Duodenal mucosa (tissue), 2 donors: ENCODE measurements around the gene CACTIN.

Experiments
- H3K27ac ChIP-seq: one replicate; pipeline ENCODE4 v1.7.0; 2013; ENCODE audit warnings: low read depth, low read length
- H3K27me3 ChIP-seq, 2 donors: one replicate each; pipeline ENCODE4 v1.7.0; 2013; ENCODE audit warnings: low read length in 2 of 2, control low read depth in 1 of 2; ENCODE audit not compliant: insufficient read depth in 2 of 2, control insufficient read depth in 1 of 2
- H3K36me3 ChIP-seq, 2 donors: one replicate each; pipeline ENCODE4 v1.7.0; 2013; ENCODE audit warnings: low read length in 2 of 2, control low read depth in 1 of 2; ENCODE audit not compliant: insufficient read depth in 2 of 2, control insufficient read depth in 1 of 2
- H3K4me1 ChIP-seq, 2 donors: one replicate each; pipeline ENCODE4 v1.7.0; 2013; ENCODE audit warnings: low read length in 2 of 2, control low read depth in 1 of 2; ENCODE audit not compliant: insufficient read depth in 2 of 2, control insufficient read depth in 1 of 2
- H3K4me3 ChIP-seq, 2 donors: one replicate each; pipeline ENCODE4 v1.7.0; 2013; ENCODE audit warnings: low read length in 2 of 2, low read depth in 1 of 2
- H3K9ac ChIP-seq, 2 donors: one replicate each; pipeline ENCODE4 v1.7.0; 2013; ENCODE audit warnings: low read length in 2 of 2, low read depth in 1 of 2
- H3K9me3 ChIP-seq, 2 donors: one replicate each; pipeline ENCODE4 v1.7.0; 2013; ENCODE audit warnings: low read length in 2 of 2, control low read depth in 1 of 2; ENCODE audit not compliant: control insufficient read depth in 1 of 2

The CACTIN gene

GRCh38 chr19:3661284-3662238, 35.0 kb upstream of the CACTIN start:
- no peak overlapping the region for H3K27ac ChIP-seq
- H3K4me3 ChIP-seq, result no peak overlapping the region
- no peaks in the 10 kb centered on the region for H3K9me3 ChIP-seq
- H3K4me1 ChIP-seq, result peaks cover 5 to 10% of the 10 kb centered on the region in 2 donors
- H3K27me3 ChIP-seq, result no peaks in the 10 kb centered on the region
- H3K36me3 ChIP-seq, result peaks cover 5 to 59% of the 10 kb centered on the region in 2 donors
- H3K9ac ChIP-seq, result no peak overlapping the region

GRCh38 chr19:3660493-3661219, 34.1 kb upstream of the CACTIN start:
- H3K9ac ChIP-seq, result no peak overlapping the region
- no peaks in the 10 kb centered on the region for H3K9me3 ChIP-seq
- H3K4me3 ChIP-seq, result no peak overlapping the region
- no peaks in the 10 kb centered on the region for H3K27me3 ChIP-seq
- peaks cover 5 to 61% of the 10 kb centered on the region in 2 donors for H3K36me3 ChIP-seq
- H3K27ac ChIP-seq, result no peak overlapping the region
- peaks cover 0 to 2% of the 10 kb centered on the region in 2 donors for H3K4me1 ChIP-seq

- no peak overlapping the region for H3K4me3 ChIP-seq
- no peak overlapping the region for H3K27ac ChIP-seq
- H3K27me3 ChIP-seq, result no peaks in the 10 kb centered on the region
- no peaks in the 10 kb centered on the region for H3K4me1 ChIP-seq
- peaks cover 5 to 57% of the 10 kb centered on the region in 2 donors for H3K36me3 ChIP-seq
- H3K9me3 ChIP-seq, result no peaks in the 10 kb centered on the region
- H3K9ac ChIP-seq, result no peak overlapping the region
Measured at GRCh38 chr19:3659746-3660112, 33.1 kb upstream of the CACTIN start.

- no peaks in the 10 kb centered on the region for H3K4me1 ChIP-seq
- peaks cover 5 to 51% of the 10 kb centered on the region in 2 donors for H3K36me3 ChIP-seq
- no peak overlapping the region for H3K27ac ChIP-seq
- H3K9ac ChIP-seq, result no peak overlapping the region
- H3K9me3 ChIP-seq, result no peaks in the 10 kb centered on the region
- H3K4me3 ChIP-seq, result no peak overlapping the region
- H3K27me3 ChIP-seq, result no peaks in the 10 kb centered on the region
Measured at GRCh38 chr19:3658870-3659745, 32.5 kb upstream of the CACTIN start.

GRCh38 chr19:3658004-3658869, 31.6 kb upstream of the CACTIN start:
- H3K27ac ChIP-seq, result no peak overlapping the region
- peaks cover 5 to 48% of the 10 kb centered on the region in 2 donors for H3K36me3 ChIP-seq
- no peak overlapping the region for H3K4me3 ChIP-seq
- no peaks in the 10 kb centered on the region for H3K4me1 ChIP-seq
- H3K27me3 ChIP-seq, result no peaks in the 10 kb centered on the region
- H3K9ac ChIP-seq, result no peak overlapping the region
- no peaks in the 10 kb centered on the region for H3K9me3 ChIP-seq

- Histone ChIP-seq H3K27me3 (no peaks in the 10 kb centered on the region), H3K9ac (no peak overlapping the region), H3K9me3 (no peaks in the 10 kb centered on the region), H3K4me3 (no peak overlapping the region), H3K36me3 (peaks cover 12 to 57% of the 10 kb centered on the region in 2 donors), H3K27ac (no peak overlapping the region), H3K4me1 (no peaks in the 10 kb centered on the region)
Measured at GRCh38 chr19:3657395-3657769, 30.8 kb upstream of the CACTIN start.

- H3K4me1 ChIP-seq, result no peaks in the 10 kb centered on the region
- no peak overlapping the region for H3K9ac ChIP-seq
- H3K4me3 ChIP-seq, result no peak overlapping the region
- no peaks in the 10 kb centered on the region for H3K9me3 ChIP-seq
- H3K27ac ChIP-seq, result no peak overlapping the region
- peaks cover 15 to 62% of the 10 kb centered on the region in 2 donors for H3K36me3 ChIP-seq
- no peaks in the 10 kb centered on the region for H3K27me3 ChIP-seq
Measured at GRCh38 chr19:3656747-3657394, 30.3 kb upstream of the CACTIN start.

- H3K27me3 ChIP-seq, result no peaks in the 10 kb centered on the region
- H3K27ac ChIP-seq, result no peak overlapping the region
- H3K9ac ChIP-seq, result no peak overlapping the region
- H3K9me3 ChIP-seq, result no peaks in the 10 kb centered on the region
- H3K4me3 ChIP-seq, result no peak overlapping the region
- peaks cover 15 to 61% of the 10 kb centered on the region in 2 donors for H3K36me3 ChIP-seq
- no peaks in the 10 kb centered on the region for H3K4me1 ChIP-seq
Measured at GRCh38 chr19:3656073-3656746, 29.6 kb upstream of the CACTIN start.
